HFF-Myc (cell line): ENCODE results near the gene PRPF40A.

Source experiments
- DNase-seq: peaks from one replicate; pipeline ENCODE4 v3.0.0-alpha.2; 2011; ENCODE audit warnings: low read depth; ENCODE audit errors: extremely low read depth
- H3K4me3 ChIP-seq: replicated peaks from 2 replicates; pipeline ENCODE4 v1.5.1; 2011; ENCODE audit warnings: low read depth, mild to moderate bottlenecking, control low read depth, low read length
- CTCF ChIP-seq: IDR thresholded peaks from 2 replicates; pipeline ENCODE4 v1.5.1; 2012; ENCODE audit warnings: mild to moderate bottlenecking, low read depth, low read length, control low read depth; ENCODE audit errors: missing control alignments

PRPF40A gene

DNA sequence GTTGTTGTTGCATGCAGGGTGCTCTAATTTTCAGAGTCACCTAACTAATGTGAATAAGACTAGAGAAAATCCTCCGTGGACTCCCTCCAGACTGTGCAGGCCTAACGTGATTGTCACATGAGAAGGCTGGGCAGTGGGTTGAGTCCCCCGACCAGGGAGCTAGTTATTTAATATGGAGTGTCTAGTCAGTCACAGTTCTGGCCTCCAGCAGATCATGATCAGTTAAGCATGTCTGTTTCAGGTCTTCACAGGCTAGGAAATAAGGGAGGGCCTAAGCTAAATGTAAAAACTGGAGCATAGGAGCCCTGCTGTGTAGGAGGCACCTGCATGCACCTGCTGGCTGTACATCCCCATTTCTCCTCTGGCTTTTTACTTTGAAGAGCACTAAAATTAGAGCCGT lies 86.8 kb downstream of the PRPF40A start:
- TF ChIP-seq CTCF = no peak
- H3K4me3 ChIP-seq = no peak overlapping the region
- DNase-seq = no peak

GRCh38 chr2:152629202-152629601 lies 88.1 kb downstream of the PRPF40A start:
- H3K4me3 ChIP-seq = no peak overlapping the region
- no peak for DNase-seq
- no peak for TF ChIP-seq CTCF

GRCh38 chr2:152627351-152627957 lies 89.8 kb downstream of the PRPF40A start:
- H3K4me3 ChIP-seq = no peak overlapping the region
- DNase-seq = no peak
- peak; percentile 39 for TF ChIP-seq CTCF

GRCh38 chr2:152626911-152627339 lies 90.3 kb downstream of the PRPF40A start:
- H3K4me3 ChIP-seq = no peak overlapping the region
- no peak for TF ChIP-seq CTCF
- no peak for DNase-seq

DNA sequence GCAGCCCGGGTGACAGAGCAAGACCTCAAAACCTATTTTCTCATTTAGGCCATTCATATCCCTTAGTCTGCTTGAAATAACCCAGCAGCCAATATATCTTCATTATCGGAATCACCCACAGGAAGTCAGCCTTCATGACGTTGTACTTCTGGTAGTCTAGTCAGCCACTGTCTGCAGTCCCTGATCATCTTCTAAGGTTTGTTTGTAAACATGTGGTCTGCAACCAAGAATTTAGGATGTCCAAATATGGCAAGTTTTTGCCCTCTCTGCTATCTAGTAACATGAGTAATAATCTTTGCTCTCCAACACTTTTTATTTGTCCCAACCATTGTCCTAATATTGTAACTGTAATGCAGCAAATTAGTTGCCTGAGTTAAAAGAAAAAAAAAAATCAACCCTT lies 92.5 kb downstream of the PRPF40A start:
- no peak for DNase-seq
- TF ChIP-seq CTCF = no peak
- no peak overlapping the region for H3K4me3 ChIP-seq

GRCh38 chr2:152623775-152624174 lies 93.5 kb downstream of the PRPF40A start:
- no peak for TF ChIP-seq CTCF
- no peak for DNase-seq
- H3K4me3 ChIP-seq = no peak overlapping the region

DNA sequence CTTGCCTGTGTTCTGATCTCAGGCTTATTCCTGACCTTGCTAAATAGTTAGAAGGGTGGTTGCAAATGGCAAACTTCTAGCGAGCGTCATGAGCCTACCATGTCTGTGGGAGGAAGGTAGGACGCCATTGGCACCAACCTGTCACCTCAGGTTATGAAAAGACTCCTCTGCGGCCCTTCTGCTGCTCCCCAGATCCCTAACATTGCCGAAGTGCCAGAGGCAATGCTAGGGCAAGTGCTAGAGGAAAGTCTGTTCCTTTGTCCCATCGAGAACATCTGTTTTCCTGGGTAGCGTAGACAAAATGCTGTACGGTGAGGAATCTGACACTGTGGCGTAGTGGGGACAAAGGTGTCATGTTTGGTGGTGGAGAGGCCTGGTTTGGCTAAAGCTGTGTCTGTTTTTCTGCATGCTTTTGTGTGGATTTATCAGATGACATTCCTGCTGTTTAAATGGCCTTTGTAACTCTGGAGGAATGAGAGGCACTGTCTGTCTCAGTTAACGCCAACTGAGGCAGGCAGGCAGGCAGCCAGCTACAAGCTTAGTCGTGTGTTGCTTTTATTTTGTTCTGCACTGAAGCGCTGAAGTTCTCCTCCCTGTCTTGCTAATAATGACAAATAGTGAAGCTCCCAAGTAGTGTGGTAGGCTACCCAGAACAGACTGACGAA lies 94.1 kb downstream of the PRPF40A start:
- no peak overlapping the region for H3K4me3 ChIP-seq
- no peak for DNase-seq
- TF ChIP-seq CTCF = no peak
